Endothelial cell of umbilical vein (primary cell): ENCODE measurements around the gene CEP162. TPM values are rescaled to one million over a fixed set of nuclear protein-coding genes. Genes with fewer than 3 reads are reported as not detected.

Experiments
- BruUV-seq: library from RNA; stranded (reverse); fragments of 400-500 nt; replicated peaks from 2 replicates; lab custom pipeline; 2021; lab: Mats Ljungman, UMichigan
- CTCF ChIA-PET: fragments of 300-600, 350-600 bp; sonication (Branson Sonifier 250); formaldehyde crosslinking; loops from one replicate; lab custom pipeline; 2021; ENCODE audit warnings: antibody characterized with exemption, inconsistent platforms; lab: Charles Lee
- POLR2A ChIA-PET: fragments of 300-600, 350-600 bp; sonication (Branson Sonifier 250); formaldehyde crosslinking; loops from one replicate; lab custom pipeline; 2021; ENCODE audit warnings: antibody characterized with exemption, inconsistent platforms; lab: Charles Lee
- DNase-seq: peaks from one replicate; pipeline ENCODE4 v3.0.0-alpha.2; 2011; ENCODE audit warnings: low read depth, low spot score
- FAIRE-seq: peaks from 2 replicates; lab custom pipeline; 2011; peaks lifted over from hg19 to GRCh38; lab: Jason Lieb, UNC
- H2AFZ ChIP-seq: 2 replicates; pipeline ENCODE4 v1.6.0; 2012; ENCODE audit warnings: low read depth, low read length, control low read depth, inconsistent platforms
- H3K27ac ChIP-seq: 2 replicates; pipeline ENCODE4 v1.5.1; 2011; ENCODE audit warnings: low read depth, mild to moderate bottlenecking, control low read depth, low read length, moderate library complexity; ENCODE audit not compliant: insufficient read depth
- H3K27me3 ChIP-seq, 2 experiments: 2 replicates each; pipeline versions ENCODE4 v1.6.0 to v1.6.1; 2011; ENCODE audit warnings: low read length in 2 of 2, mixed read lengths in 1 of 2; ENCODE audit not compliant: control insufficient read depth in 2 of 2, insufficient read depth in 2 of 2
- H3K36me3 ChIP-seq, 2 experiments: 2 replicates in 1 of 2; 3 replicates in 1 of 2; pipeline ENCODE4 v1.5.1; 2011; ENCODE audit warnings: low read length in 2 of 2, mild to moderate bottlenecking in 1 of 2, moderate library complexity in 1 of 2; ENCODE audit not compliant: control insufficient read depth in 2 of 2, insufficient read depth in 2 of 2; ENCODE audit errors: extremely low read depth in 1 of 2
- H3K4me1 ChIP-seq: 3 replicates; pipeline ENCODE4 v1.5.1; 2011; ENCODE audit warnings: mild to moderate bottlenecking, low read length; ENCODE audit not compliant: control insufficient read depth, insufficient read depth; ENCODE audit errors: extremely low read depth
- H3K4me2 ChIP-seq: 2 replicates; pipeline ENCODE4 v1.6.1; 2011; ENCODE audit warnings: low read length, control low read depth, mixed read lengths; ENCODE audit not compliant: insufficient read depth
- H3K4me3 ChIP-seq, 3 experiments: fragments of 200-600 bp in 1 of 3; sonication (generic), shearing (Covaris generic) in 1 of 3; replicated peaks in 1 of 3; 2 replicates each; pipeline ENCODE4 v1.5.1; 2011 to 2016; ENCODE audit warnings: control low read depth in 3 of 3, low read length in 3 of 3, mild to moderate bottlenecking in 2 of 3, inconsistent platforms in 1 of 3, low read depth in 1 of 3, moderate library complexity in 1 of 3; ENCODE audit not compliant: insufficient read depth in 1 of 3
- H3K79me2 ChIP-seq: 2 replicates; pipeline ENCODE4 v1.6.0; 2012; ENCODE audit warnings: low read length, inconsistent platforms; ENCODE audit not compliant: control insufficient read depth, insufficient read depth
- H3K9ac ChIP-seq: replicated peaks from 2 replicates; pipeline ENCODE3; 2011; ENCODE audit warnings: low read length, control low read depth; ENCODE audit not compliant: insufficient read depth; ENCODE audit errors: extremely low read depth
- H3K9me1 ChIP-seq: replicated peaks from 3 replicates; pipeline ENCODE4 v1.6.0; 2011; ENCODE audit warnings: mild to moderate bottlenecking, low read length; ENCODE audit not compliant: control insufficient read depth, insufficient read depth; ENCODE audit errors: extremely low read depth
- H3K9me3 ChIP-seq: replicated peaks from 2 replicates; pipeline ENCODE4 v1.5.1; 2012; ENCODE audit warnings: low read length, inconsistent platforms; ENCODE audit not compliant: control insufficient read depth, insufficient read depth
- H4K20me1 ChIP-seq: replicated peaks from 2 replicates; pipeline ENCODE3; 2011; ENCODE audit warnings: mild to moderate bottlenecking, low read length; ENCODE audit not compliant: control insufficient read depth, insufficient read depth; ENCODE audit errors: extremely low read depth
- EZH2 ChIP-seq: IDR thresholded peaks from 2 replicates; pipeline ENCODE4 v1.6.1; 2012; ENCODE audit warnings: borderline replicate concordance, low read depth, mild to moderate bottlenecking, moderate library complexity, low read length, inconsistent platforms; ENCODE audit not compliant: severe bottlenecking
- FOS ChIP-seq: IDR thresholded peaks from 2 replicates; pipeline ENCODE4 v1.6.1; 2011; ENCODE audit warnings: mild to moderate bottlenecking, low read length, moderate library complexity, borderline replicate concordance; ENCODE audit not compliant: insufficient read depth
- GATA2 ChIP-seq: IDR thresholded peaks from 2 replicates; pipeline ENCODE4 v1.7.0; 2011; ENCODE audit warnings: low read depth, mild to moderate bottlenecking, moderate library complexity, mixed read lengths, low read length; ENCODE audit not compliant: insufficient read length, insufficient read depth
- JUN ChIP-seq: IDR thresholded peaks from 2 replicates; pipeline ENCODE4 v1.6.1; 2011; ENCODE audit warnings: borderline replicate concordance, low read depth; ENCODE audit not compliant: insufficient read length, insufficient read depth
- MYC ChIP-seq: IDR thresholded peaks from one replicate; pipeline ENCODE4 v1.6.1; 2011; ENCODE audit warnings: mild to moderate bottlenecking, low read depth, low read length
- POLR2A ChIP-seq: IDR thresholded peaks from 2 replicates; pipeline ENCODE4 v1.6.1; 2012; ENCODE audit warnings: low read depth, mild to moderate bottlenecking, control low read depth, low read length
- POLR2AphosphoS5 ChIP-seq: IDR thresholded peaks from 2 replicates; pipeline ENCODE4 v1.6.1; 2012; ENCODE audit warnings: low read depth, mild to moderate bottlenecking, control low read depth, low read length, moderate library complexity; ENCODE audit not compliant: insufficient read depth
- dilution Hi-C: fragments of 300-500 bp; cut with MboI; formaldehyde crosslinking; loops from one replicate; pipeline ENCODE4 v1.15.0; 2019; ENCODE audit warnings: low sequenced_read_pairs; ENCODE audit not compliant: extremely low pct_ligation_motif_present
- intact Hi-C: fragments of 100-400 bp; cut with micrococcal nuclease; formaldehyde crosslinking; loops from one replicate; pipeline ENCODE4 v1.10.0; 2022
- polyA plus RNA-seq, 4 experiments: library from polyadenylated mRNA; depleted of rRNA in 3 of 4; stranded (reverse) in 3 of 4; unstranded in 1 of 4; fragments of >200 nt; gene quantifications; 2 replicates each; pipeline versions ENCODE4 v1.2.1 to v1.2.3, GENCODE V29; 2011 to 2012; ENCODE audit warnings: missing spikeins in 1 of 4
- total RNA-seq: library from RNA; stranded (reverse); gene quantifications from 2 replicates; pipeline ENCODE4 v1.2.3, GENCODE V29; 2021
- TF ChIP-seq, protein P1 (sequence below): IDR thresholded peaks from 2 replicates; pipeline ENCODE4 v1.6.1; 2011; ENCODE audit not compliant: insufficient read depth, insufficient read length
- TF ChIP-seq, protein P2 (sequence below), 2 donors: IDR thresholded peaks; 1 replicate in 1 of 2; 2 replicates in 1 of 2; pipeline ENCODE4 v1.5.1; 2011; ENCODE audit warnings: low read length in 2 of 2, mild to moderate bottlenecking in 2 of 2, moderate library complexity in 2 of 2, control low read depth in 1 of 2, inconsistent platforms in 1 of 2, low read depth in 1 of 2; ENCODE audit not compliant: insufficient read depth in 1 of 2; ENCODE audit errors: extremely low read depth in 1 of 2

The CEP162 gene
- total and polyA plus RNA-seq, 2 donors (not counting 3 experiments of a cell fraction or from before 2014, with no cell fraction given), result 0.79 to 10.8 TPM

DNA sequence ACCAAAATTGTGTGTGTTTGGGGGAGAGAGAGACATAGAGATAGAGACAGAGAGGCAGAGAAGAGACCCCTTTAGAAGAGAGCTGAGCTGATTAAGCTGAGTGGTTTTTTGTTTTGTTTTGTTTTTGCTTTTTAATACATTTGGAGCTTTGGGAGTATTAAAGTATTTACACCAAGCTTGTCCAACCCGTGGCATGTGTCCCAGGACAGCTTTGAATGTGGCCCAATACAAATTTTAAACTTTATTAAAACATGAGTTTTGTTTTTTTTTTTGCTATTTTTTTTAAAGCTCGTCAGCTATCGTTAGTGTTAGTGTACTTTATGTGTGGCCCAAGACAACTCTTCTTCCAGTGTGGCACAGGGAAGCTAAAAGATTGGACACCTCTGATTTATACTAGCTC is 137.9 kb downstream of the CEP162 start:
- Histone ChIP-seq H2AFZ (no peak overlapping the region), H3K27me3 (peaks cover 0 to 1% of the 10 kb centered on the region in 2 experiments), H3K9me1 (no peaks in the 10 kb centered on the region), H3K36me3 (no peaks in the 10 kb centered on the region), H3K4me1 (no peaks in the 10 kb centered on the region), H3K79me2 (no peaks in the 10 kb centered on the region), H4K20me1 (no peaks in the 10 kb centered on the region), H3K9me3 (no peaks in the 10 kb centered on the region), H3K4me3 (no peak overlapping the region), H3K9ac (no peak overlapping the region), H3K4me2 (no peak overlapping the region), H3K27ac (no peak overlapping the region)
- DNase-seq, result no peak
- TF ChIP-seq POLR2AphosphoS5 (no peak), GATA2 (no peak), POLR2A (no peak), FOS (no peak), JUN (no peak), MYC (no peak), EZH2 (no peak)
- TF ChIP-seq, protein P1, sequence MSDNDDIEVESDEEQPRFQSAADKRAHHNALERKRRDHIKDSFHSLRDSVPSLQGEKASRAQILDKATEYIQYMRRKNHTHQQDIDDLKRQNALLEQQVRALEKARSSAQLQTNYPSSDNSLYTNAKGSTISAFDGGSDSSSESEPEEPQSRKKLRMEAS, result no peak
- TF ChIP-seq, protein P2, sequence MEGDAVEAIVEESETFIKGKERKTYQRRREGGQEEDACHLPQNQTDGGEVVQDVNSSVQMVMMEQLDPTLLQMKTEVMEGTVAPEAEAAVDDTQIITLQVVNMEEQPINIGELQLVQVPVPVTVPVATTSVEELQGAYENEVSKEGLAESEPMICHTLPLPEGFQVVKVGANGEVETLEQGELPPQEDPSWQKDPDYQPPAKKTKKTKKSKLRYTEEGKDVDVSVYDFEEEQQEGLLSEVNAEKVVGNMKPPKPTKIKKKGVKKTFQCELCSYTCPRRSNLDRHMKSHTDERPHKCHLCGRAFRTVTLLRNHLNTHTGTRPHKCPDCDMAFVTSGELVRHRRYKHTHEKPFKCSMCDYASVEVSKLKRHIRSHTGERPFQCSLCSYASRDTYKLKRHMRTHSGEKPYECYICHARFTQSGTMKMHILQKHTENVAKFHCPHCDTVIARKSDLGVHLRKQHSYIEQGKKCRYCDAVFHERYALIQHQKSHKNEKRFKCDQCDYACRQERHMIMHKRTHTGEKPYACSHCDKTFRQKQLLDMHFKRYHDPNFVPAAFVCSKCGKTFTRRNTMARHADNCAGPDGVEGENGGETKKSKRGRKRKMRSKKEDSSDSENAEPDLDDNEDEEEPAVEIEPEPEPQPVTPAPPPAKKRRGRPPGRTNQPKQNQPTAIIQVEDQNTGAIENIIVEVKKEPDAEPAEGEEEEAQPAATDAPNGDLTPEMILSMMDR (IDR thresholded peaks at IDR 0.05; ENCODE audit: extremely low read depth in 1 of 2, insufficient read depth in 1 of 2, low read depth in 1 of 2, low read length in 2 of 2), result no peak
- ChIA-PET POLR2A (interaction anchor here (0.7 kb wide), 1 partner anchor 11 kb away, joined by 4 read pairs; no protein-coding TSS in a partner anchor), CTCF (interaction anchor here (1.1 to 1.2 kb wide), 4 partner anchors 12 to 474 kb away, joined by 3 read pairs; no protein-coding TSS in a partner anchor)
- BruUV-seq, result no TSS peak
- no peak for FAIRE-seq
- intact Hi-C loops, result no loop called here
- dilution Hi-C loops, result no loop called here
